WTC11 (cell line): ENCODE data around the gene B4GALT6. TPM values are rescaled to one million over a fixed set of nuclear protein-coding genes. Genes with fewer than 3 reads are reported as not detected.

Experiments used
- ATAC-seq: fragments of 200-7000 bp; cut with Tn5 transposase; 2 replicates; pipeline ENCODE4 v1.10.0; 2021; ENCODE audit warnings: mild to moderate bottlenecking, moderate library complexity
- CTCF ChIA-PET: fragments of 300-600 bp; sonication (Branson Sonifier 250); formaldehyde crosslinking; loops from one replicate; lab custom pipeline; 2021; ENCODE audit warnings: antibody characterized with exemption; lab: Charles Lee
- POLR2A ChIA-PET: fragments of 350-600 bp; sonication (Branson Sonifier 250); formaldehyde crosslinking; loops from one replicate; lab custom pipeline; 2021; ENCODE audit warnings: antibody characterized with exemption; lab: Charles Lee
- DNase-seq: peaks from one replicate; pipeline ENCODE4 v3.0.0; 2021; ENCODE audit warnings: low spot score
- H3K27ac Mint-ChIP-seq: 2 replicates; pipeline ENCODE4 v1.8.0; 2021; ENCODE audit warnings: mixed read lengths
- H3K27me3 Mint-ChIP-seq: 2 replicates; pipeline ENCODE4 v1.8.0; 2021; ENCODE audit warnings: low read depth, mild to moderate bottlenecking, moderate library complexity, mixed read lengths
- H3K36me3 Mint-ChIP-seq: 2 replicates; pipeline ENCODE4 v1.8.0; 2021; ENCODE audit warnings: mixed read lengths
- H3K4me1 Mint-ChIP-seq: 2 replicates; pipeline ENCODE4 v1.8.0; 2022; ENCODE audit warnings: mixed read lengths
- H3K4me3 Mint-ChIP-seq: 2 replicates; pipeline ENCODE4 v1.8.0; 2021; ENCODE audit warnings: mild to moderate bottlenecking, moderate library complexity, mixed read lengths
- H3K9me3 Mint-ChIP-seq: 2 replicates; pipeline ENCODE4 v1.8.0; 2021; ENCODE audit warnings: mixed read lengths
- AFF4 ChIP-seq: sonication (generic); formaldehyde crosslinking; IDR thresholded peaks from 2 replicates; pipeline ENCODE4 v1.8.1; 2023; ENCODE audit warnings: mild to moderate bottlenecking, missing genetic modification reagents, borderline replicate concordance
- ATF6 ChIP-seq: sonication (generic); formaldehyde crosslinking; IDR thresholded peaks from 2 replicates; pipeline ENCODE4 v1.8.1; 2023; ENCODE audit warnings: mild to moderate bottlenecking, missing genetic modification reagents
- CDX4 ChIP-seq: fragments of 250-450 bp; sonication (Bioruptor Pico); IDR thresholded peaks from 2 replicates; pipeline ENCODE4 v1.9.0; 2021; ENCODE audit warnings: moderate library complexity, mild to moderate bottlenecking, inconsistent platforms, borderline replicate concordance
- E2F5 ChIP-seq: sonication (generic); formaldehyde crosslinking; IDR thresholded peaks from 2 replicates; pipeline ENCODE4 v1.8.1; 2022; ENCODE audit warnings: mild to moderate bottlenecking, moderate library complexity, missing genetic modification reagents
- ESRRA ChIP-seq: sonication (generic); formaldehyde crosslinking; IDR thresholded peaks from 2 replicates; pipeline ENCODE4 v1.8.1; 2022; ENCODE audit warnings: mild to moderate bottlenecking, missing genetic modification reagents, borderline replicate concordance
- FOXP1 ChIP-seq: sonication (generic); formaldehyde crosslinking; IDR thresholded peaks from 2 replicates; pipeline ENCODE4 v1.8.0; 2022; ENCODE audit warnings: missing genetic modification reagents, mild to moderate bottlenecking, moderate library complexity, borderline replicate concordance
- IRF1 ChIP-seq: sonication (generic); formaldehyde crosslinking; IDR thresholded peaks from 2 replicates; pipeline ENCODE4 v1.8.0; 2023; ENCODE audit warnings: missing genetic modification reagents
- KAT7 ChIP-seq: sonication (generic); formaldehyde crosslinking; IDR thresholded peaks from 2 replicates; pipeline ENCODE4 v1.8.1; 2023; ENCODE audit warnings: missing genetic modification reagents, mild to moderate bottlenecking, borderline replicate concordance
- PRRX2 ChIP-seq: fragments of 250-450 bp; sonication (Bioruptor Pico); IDR thresholded peaks from 2 replicates; pipeline ENCODE4 v1.8.0; 2021; ENCODE audit warnings: mild to moderate bottlenecking
- RELA ChIP-seq: sonication (generic); formaldehyde crosslinking; IDR thresholded peaks from 2 replicates; pipeline ENCODE4 v1.8.1; 2022; ENCODE audit warnings: missing genetic modification reagents, mild to moderate bottlenecking, borderline replicate concordance
- TEAD1 ChIP-seq: sonication (generic); formaldehyde crosslinking; IDR thresholded peaks from 2 replicates; pipeline ENCODE4 v1.8.0; 2022; ENCODE audit warnings: mild to moderate bottlenecking, missing genetic modification reagents
- TEAD4 ChIP-seq: sonication (generic); formaldehyde crosslinking; IDR thresholded peaks from 2 replicates; pipeline ENCODE4 v1.8.0; 2022; ENCODE audit warnings: mild to moderate bottlenecking, missing genetic modification reagents
- ZBTB21 ChIP-seq: sonication (generic); formaldehyde crosslinking; IDR thresholded peaks from 2 replicates; pipeline ENCODE4 v1.8.1; 2023; ENCODE audit warnings: mild to moderate bottlenecking, missing genetic modification reagents, borderline replicate concordance
- ZNF232 ChIP-seq: sonication (generic); formaldehyde crosslinking; IDR thresholded peaks from 2 replicates; pipeline ENCODE4 v1.8.0; 2022; ENCODE audit warnings: mild to moderate bottlenecking, missing genetic modification reagents
- ZNF396 ChIP-seq: fragments of 250-450 bp; sonication (Bioruptor Pico); IDR thresholded peaks from 2 replicates; pipeline ENCODE4 v1.8.0; 2021; ENCODE audit warnings: mild to moderate bottlenecking, moderate library complexity, borderline replicate concordance
- ZNF671 ChIP-seq: fragments of 250-450 bp; sonication (Bioruptor Pico); IDR thresholded peaks from 2 replicates; pipeline ENCODE4 v1.8.0; 2021; ENCODE audit warnings: mild to moderate bottlenecking
- total RNA-seq: library from RNA; stranded (reverse); gene quantifications from 3 replicates; pipeline ENCODE4 v1.2.3, GENCODE V29; 2021
- TF ChIP-seq, protein P1 (sequence below): fragments of 250-450 bp; sonication (Bioruptor Pico); IDR thresholded peaks from 2 replicates; pipeline ENCODE4 v1.9.0; 2021; ENCODE audit warnings: mild to moderate bottlenecking
- TF ChIP-seq, protein P2 (sequence below): sonication (generic); formaldehyde crosslinking; IDR thresholded peaks from 2 replicates; pipeline ENCODE4 v1.8.1; 2022; ENCODE audit warnings: low read depth, mild to moderate bottlenecking, moderate library complexity, missing genetic modification reagents, borderline replicate concordance
- TF ChIP-seq, protein P3 (sequence below): fragments of 250-450 bp; sonication (Bioruptor Pico); IDR thresholded peaks from 2 replicates; pipeline ENCODE4 v1.8.0; 2021; ENCODE audit warnings: mild to moderate bottlenecking

The B4GALT6 gene
- total RNA-seq, 1 experiment from 2014 or later: 50.6 TPM

DNA sequence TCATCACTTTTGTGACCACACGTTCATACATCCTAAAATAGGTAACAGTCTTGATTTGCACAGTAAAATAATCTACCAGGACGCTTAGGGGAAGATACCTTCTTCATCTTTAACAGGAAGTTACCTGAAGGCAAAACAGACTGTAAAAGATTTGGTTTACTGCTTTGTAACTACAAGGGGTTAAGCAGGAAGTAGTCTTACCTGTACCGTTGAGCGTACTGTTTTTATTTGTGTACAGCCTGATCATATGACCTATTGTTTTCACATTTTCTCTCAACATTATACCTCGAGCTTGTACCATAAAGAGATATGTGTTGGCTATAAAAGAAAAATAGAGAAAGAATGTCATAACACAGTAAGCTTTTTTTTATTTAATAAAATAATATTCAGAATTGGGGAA, 18.3 kb downstream of the B4GALT6 start:
- H3K27me3 Mint-ChIP-seq: no peaks in the 10 kb centered on the region
- H3K36me3 Mint-ChIP-seq: peaks cover 26% of the 10 kb centered on the region
- DNase-seq: no peak
- peaks cover 10% of the 10 kb centered on the region for H3K9me3 Mint-ChIP-seq
- no peak for ATAC-seq
- no peak for TF ChIP-seq PRRX2
- TF ChIP-seq TEAD1 (CRISPR knock-in tag): no peak
- TF ChIP-seq KAT7: no peak
- no peak for TF ChIP-seq ZNF232 (CRISPR knock-in tag)
- no peak for TF ChIP-seq ESRRA (CRISPR knock-in tag)
- TF ChIP-seq, protein P1, sequence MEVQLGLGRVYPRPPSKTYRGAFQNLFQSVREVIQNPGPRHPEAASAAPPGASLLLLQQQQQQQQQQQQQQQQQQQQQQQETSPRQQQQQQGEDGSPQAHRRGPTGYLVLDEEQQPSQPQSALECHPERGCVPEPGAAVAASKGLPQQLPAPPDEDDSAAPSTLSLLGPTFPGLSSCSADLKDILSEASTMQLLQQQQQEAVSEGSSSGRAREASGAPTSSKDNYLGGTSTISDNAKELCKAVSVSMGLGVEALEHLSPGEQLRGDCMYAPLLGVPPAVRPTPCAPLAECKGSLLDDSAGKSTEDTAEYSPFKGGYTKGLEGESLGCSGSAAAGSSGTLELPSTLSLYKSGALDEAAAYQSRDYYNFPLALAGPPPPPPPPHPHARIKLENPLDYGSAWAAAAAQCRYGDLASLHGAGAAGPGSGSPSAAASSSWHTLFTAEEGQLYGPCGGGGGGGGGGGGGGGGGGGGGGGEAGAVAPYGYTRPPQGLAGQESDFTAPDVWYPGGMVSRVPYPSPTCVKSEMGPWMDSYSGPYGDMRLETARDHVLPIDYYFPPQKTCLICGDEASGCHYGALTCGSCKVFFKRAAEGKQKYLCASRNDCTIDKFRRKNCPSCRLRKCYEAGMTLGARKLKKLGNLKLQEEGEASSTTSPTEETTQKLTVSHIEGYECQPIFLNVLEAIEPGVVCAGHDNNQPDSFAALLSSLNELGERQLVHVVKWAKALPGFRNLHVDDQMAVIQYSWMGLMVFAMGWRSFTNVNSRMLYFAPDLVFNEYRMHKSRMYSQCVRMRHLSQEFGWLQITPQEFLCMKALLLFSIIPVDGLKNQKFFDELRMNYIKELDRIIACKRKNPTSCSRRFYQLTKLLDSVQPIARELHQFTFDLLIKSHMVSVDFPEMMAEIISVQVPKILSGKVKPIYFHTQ (CRISPR knock-in tag): no peak
- TF ChIP-seq E2F5 (CRISPR knock-in tag): no peak
- no peak for TF ChIP-seq ZNF671
- no peak for TF ChIP-seq ZBTB21
- TF ChIP-seq FOXP1: no peak
- TF ChIP-seq IRF1 (CRISPR knock-in tag): no peak
- no peak for TF ChIP-seq TEAD4 (CRISPR knock-in tag)
- TF ChIP-seq ATF6 (CRISPR knock-in tag): no peak
- TF ChIP-seq, protein P2, sequence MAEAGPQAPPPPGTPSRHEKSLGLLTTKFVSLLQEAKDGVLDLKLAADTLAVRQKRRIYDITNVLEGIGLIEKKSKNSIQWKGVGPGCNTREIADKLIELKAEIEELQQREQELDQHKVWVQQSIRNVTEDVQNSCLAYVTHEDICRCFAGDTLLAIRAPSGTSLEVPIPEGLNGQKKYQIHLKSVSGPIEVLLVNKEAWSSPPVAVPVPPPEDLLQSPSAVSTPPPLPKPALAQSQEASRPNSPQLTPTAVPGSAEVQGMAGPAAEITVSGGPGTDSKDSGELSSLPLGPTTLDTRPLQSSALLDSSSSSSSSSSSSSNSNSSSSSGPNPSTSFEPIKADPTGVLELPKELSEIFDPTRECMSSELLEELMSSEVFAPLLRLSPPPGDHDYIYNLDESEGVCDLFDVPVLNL (CRISPR knock-in tag): no peak
- TF ChIP-seq AFF4 (CRISPR knock-in tag): no peak
- TF ChIP-seq, protein P3, sequence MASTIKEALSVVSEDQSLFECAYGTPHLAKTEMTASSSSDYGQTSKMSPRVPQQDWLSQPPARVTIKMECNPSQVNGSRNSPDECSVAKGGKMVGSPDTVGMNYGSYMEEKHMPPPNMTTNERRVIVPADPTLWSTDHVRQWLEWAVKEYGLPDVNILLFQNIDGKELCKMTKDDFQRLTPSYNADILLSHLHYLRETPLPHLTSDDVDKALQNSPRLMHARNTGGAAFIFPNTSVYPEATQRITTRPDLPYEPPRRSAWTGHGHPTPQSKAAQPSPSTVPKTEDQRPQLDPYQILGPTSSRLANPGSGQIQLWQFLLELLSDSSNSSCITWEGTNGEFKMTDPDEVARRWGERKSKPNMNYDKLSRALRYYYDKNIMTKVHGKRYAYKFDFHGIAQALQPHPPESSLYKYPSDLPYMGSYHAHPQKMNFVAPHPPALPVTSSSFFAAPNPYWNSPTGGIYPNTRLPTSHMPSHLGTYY (CRISPR knock-in tag): no peak
- no peak for TF ChIP-seq CDX4 (CRISPR knock-in tag)
- no peak for TF ChIP-seq ZNF396 (CRISPR knock-in tag)
- no peak for TF ChIP-seq RELA (CRISPR knock-in tag)
- H3K27ac Mint-ChIP-seq: no peak overlapping the region
- ChIA-PET POLR2A (no interaction called here), CTCF (no interaction called here)
- H3K4me1 Mint-ChIP-seq: peaks cover 6% of the 10 kb centered on the region; the same call in 1 of the 2 replicates
- no peak overlapping the region for H3K4me3 Mint-ChIP-seq
